Activated gamma-delta T cell treated with anti-CD3 and anti-CD28 coated beads, Interleukin-2, amount 50 U/mL, for 16 hours (primary cell): Measurements from ENCODE around the gene PLEKHN1.
A peak's percentile ranks its signal among the peaks of the same experiment; 100 is the strongest.
"Not testable (repeated sequence)": the region's sequence is repeated elsewhere in the genome, so short reads cannot be mapped to it uniquely, and the experiment has no call there.

Source experiments
- DNase-seq: peaks from one replicate; pipeline ENCODE4 v3.0.0-alpha.2; 2020; ENCODE audit warnings: low read depth

Gene PLEKHN1

GRCh38 chr1:993379-993995 is 27.2 kb downstream of the PLEKHN1 start:
- DNase-seq = no peak

- not testable (repeated sequence) for DNase-seq
Observed at GRCh38 chr1:994546-994945, 28.3 kb downstream of the PLEKHN1 start.

- DNase-seq = no peak
Observed at GRCh38 chr1:995665-996633, 29.7 kb downstream of the PLEKHN1 start.

GRCh38 chr1:996851-997712 is 30.8 kb downstream of the PLEKHN1 start:
- no peak for DNase-seq

GRCh38 chr1:997713-997992 is 31.4 kb downstream of the PLEKHN1 start:
- no peak for DNase-seq

- no peak for DNase-seq
Observed at GRCh38 chr1:997993-998744, 31.9 kb downstream of the PLEKHN1 start.

GRCh38 chr1:998745-998994 is 32.4 kb downstream of the PLEKHN1 start:
- DNase-seq = no peak

GRCh38 chr1:998995-999724 is 32.9 kb downstream of the PLEKHN1 start:
- DNase-seq = no peak

- DNase-seq = peak; percentile 37
Observed at GRCh38 chr1:999725-1000356, 33.6 kb downstream of the PLEKHN1 start, which contains the start of gene HES4. Gene HES4, minus strand, starts transcription at chr1:1000097. Its CDS starts 124 bp downstream, at chr1:999973.

- DNase-seq = peak; percentile 44
Observed at GRCh38 chr1:1000357-1001056, 34.2 kb downstream of the PLEKHN1 start.

- DNase-seq = no peak
Observed at GRCh38 chr1:1001057-1001783, 34.9 kb downstream of the PLEKHN1 start.

- DNase-seq = no peak
Observed at GRCh38 chr1:1003618-1004419, 37.5 kb downstream of the PLEKHN1 start.

- no peak for DNase-seq
Observed at GRCh38 chr1:1004420-1004779, 38.1 kb downstream of the PLEKHN1 start.

GRCh38 chr1:1004780-1005697 is 38.8 kb downstream of the PLEKHN1 start:
- DNase-seq = no peak

- no peak for DNase-seq
Observed at GRCh38 chr1:1005774-1006304, 39.6 kb downstream of the PLEKHN1 start.

GRCh38 chr1:1006305-1007159 is 40.2 kb downstream of the PLEKHN1 start:
- no peak for DNase-seq
